Activated T-helper 1 cell treated with anti-CD3 and anti-CD28 coated beads, Interleukin-12 subunit alpha, Interleukin-12 subunit beta, Interleukin-2, Interleukin-4 antibody, amounts not matched to agents 30 ng/mL and 10 ng/mL and 1 ng/mL, durations not matched to agents 14 hours and 24 hours and 36 hours (primary cell): ENCODE results near the gene TINAGL1. TPM values are rescaled to one million over a fixed set of nuclear protein-coding genes. Genes with fewer than 3 reads are reported as not detected.

Experiments used
- DNase-seq: peaks from one replicate; pipeline ENCODE4 v3.0.0; 2021; ENCODE audit warnings: low spot score
- H3K27ac Mint-ChIP-seq: one replicate; pipeline ENCODE4 v1.8.0; 2021; ENCODE audit warnings: mild to moderate bottlenecking, mixed read lengths
- H3K27me3 Mint-ChIP-seq: one replicate; pipeline ENCODE4 v1.8.0; 2022; ENCODE audit warnings: mild to moderate bottlenecking, moderate library complexity, mixed read lengths; ENCODE audit not compliant: insufficient read depth
- H3K36me3 Mint-ChIP-seq: one replicate; pipeline ENCODE4 v1.8.0; 2021; ENCODE audit warnings: low read depth, mixed read lengths
- H3K4me1 Mint-ChIP-seq: one replicate; pipeline ENCODE4 v1.8.0; 2021; ENCODE audit warnings: low read depth, mixed read lengths
- H3K4me3 Mint-ChIP-seq: one replicate; pipeline ENCODE4 v1.8.0; 2021; ENCODE audit warnings: mild to moderate bottlenecking, moderate library complexity, mixed read lengths
- H3K9me3 Mint-ChIP-seq: one replicate; pipeline ENCODE4 v1.8.0; 2021; ENCODE audit warnings: mixed read lengths
- intact Hi-C: fragments of 100-400 bp; cut with micrococcal nuclease; formaldehyde crosslinking; loops from one replicate; pipeline ENCODE4 v1.15.1; 2024
- total RNA-seq: library from RNA; stranded (reverse); gene quantifications from 2 replicates; pipeline ENCODE4 v1.2.3, GENCODE V29; 2022

The TINAGL1 gene
- total RNA-seq, 1 donor from 2014 or later: not detected

- H3K9me3 Mint-ChIP-seq: no peaks in the 10 kb centered on the region
- H3K27ac Mint-ChIP-seq: no peak overlapping the region
- H3K4me1 Mint-ChIP-seq: peaks cover 12% of the 10 kb centered on the region
- no peak for DNase-seq
- peaks cover 19% of the 10 kb centered on the region for H3K27me3 Mint-ChIP-seq
- intact Hi-C loops: no loop called here
- H3K4me3 Mint-ChIP-seq: no peak overlapping the region
- no peaks in the 10 kb centered on the region for H3K36me3 Mint-ChIP-seq
Observed at GRCh38 chr1:31551208-31551607, 25.1 kb upstream of the TINAGL1 start.

DNA sequence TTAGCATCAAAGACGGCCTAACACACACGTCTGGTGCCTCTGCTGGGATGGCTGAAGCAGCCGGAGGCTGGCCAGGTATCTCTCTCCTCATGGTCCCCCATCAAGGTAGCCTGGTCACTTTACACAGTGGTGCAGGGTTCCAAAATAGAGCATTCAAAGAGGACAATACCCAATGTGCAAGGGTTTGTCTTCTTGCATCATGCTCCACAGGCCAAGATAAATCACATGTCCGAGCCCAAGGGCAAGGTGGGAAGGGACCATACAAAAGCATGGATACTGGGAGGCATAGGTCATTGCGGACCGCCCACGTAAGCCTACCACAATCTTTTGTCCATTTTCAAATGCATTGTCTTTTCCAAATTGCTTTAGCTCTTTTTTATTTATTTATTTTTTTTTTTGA is 23.8 kb upstream of the TINAGL1 start:
- H3K27me3 Mint-ChIP-seq: peaks cover 21% of the 10 kb centered on the region
- H3K4me1 Mint-ChIP-seq: peaks cover 12% of the 10 kb centered on the region
- intact Hi-C loops: no loop called here
- H3K27ac Mint-ChIP-seq: no peak overlapping the region
- H3K4me3 Mint-ChIP-seq: no peak overlapping the region
- DNase-seq: no peak
- no peaks in the 10 kb centered on the region for H3K36me3 Mint-ChIP-seq
- H3K9me3 Mint-ChIP-seq: no peaks in the 10 kb centered on the region

GRCh38 chr1:31556481-31557006 is 19.8 kb upstream of the TINAGL1 start:
- intact Hi-C loops: no loop called here
- no peak overlapping the region for H3K27ac Mint-ChIP-seq
- no peaks in the 10 kb centered on the region for H3K36me3 Mint-ChIP-seq
- peaks cover 23% of the 10 kb centered on the region for H3K27me3 Mint-ChIP-seq
- H3K9me3 Mint-ChIP-seq: no peaks in the 10 kb centered on the region
- no peak for DNase-seq
- no peaks in the 10 kb centered on the region for H3K4me1 Mint-ChIP-seq
- no peak overlapping the region for H3K4me3 Mint-ChIP-seq

GRCh38 chr1:31559715-31560114 is 16.6 kb upstream of the TINAGL1 start:
- no peak for DNase-seq
- Mint-ChIP-seq H3K36me3 (no peaks in the 10 kb centered on the region), H3K27me3 (peaks cover 15% of the 10 kb centered on the region), H3K9me3 (no peaks in the 10 kb centered on the region), H3K4me1 (no peaks in the 10 kb centered on the region), H3K4me3 (no peak overlapping the region), H3K27ac (no peak overlapping the region)
- intact Hi-C loops: loop anchor here (5.0 to 10.0 kb wide), 2 partner anchors 78 to 145 kb away; partner anchors contain the start of gene COL16A1

DNA sequence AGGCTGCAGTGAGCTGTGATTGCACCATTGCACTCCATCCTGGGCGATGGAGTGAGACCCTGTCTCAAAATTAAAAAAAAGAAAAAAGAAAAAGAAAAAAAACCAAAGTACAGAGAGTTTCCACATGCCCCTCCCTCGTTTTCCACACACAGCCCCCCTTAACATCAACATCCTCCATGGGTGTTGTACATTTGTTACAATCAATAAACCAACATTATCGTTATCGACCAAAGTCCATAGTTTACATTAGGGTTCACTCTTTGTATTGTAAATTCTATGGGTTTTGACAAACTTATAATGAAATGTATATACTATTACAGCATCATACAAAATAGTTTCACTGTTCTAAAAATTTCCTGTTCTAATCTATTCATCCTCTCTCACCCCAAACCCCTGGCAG is 15.9 kb upstream of the TINAGL1 start:
- Mint-ChIP-seq H3K27me3 (peaks cover 12% of the 10 kb centered on the region), H3K9me3 (no peaks in the 10 kb centered on the region), H3K4me1 (no peaks in the 10 kb centered on the region), H3K36me3 (no peaks in the 10 kb centered on the region), H3K27ac (no peak overlapping the region), H3K4me3 (no peak overlapping the region)
- no peak for DNase-seq
- intact Hi-C loops: loop anchor here (5.0 to 10.0 kb wide), 2 partner anchors 77 to 144 kb away; partner anchors contain the start of gene COL16A1

GRCh38 chr1:31562707-31563360 is 13.5 kb upstream of the TINAGL1 start:
- Mint-ChIP-seq H3K4me1 (no peaks in the 10 kb centered on the region), H3K9me3 (no peaks in the 10 kb centered on the region), H3K27me3 (peaks cover 14% of the 10 kb centered on the region), H3K4me3 (no peak overlapping the region), H3K27ac (no peak overlapping the region), H3K36me3 (no peaks in the 10 kb centered on the region)
- intact Hi-C loops: loop anchor here (5.0 to 10.0 kb wide), 2 partner anchors 74 to 142 kb away; partner anchors contain the start of gene COL16A1
- DNase-seq: no peak

GRCh38 chr1:31564606-31564989 is 11.7 kb upstream of the TINAGL1 start:
- H3K27ac Mint-ChIP-seq: no peak overlapping the region
- intact Hi-C loops: loop anchor here (1.0 to 10.0 kb wide), 5 partner anchors 30 to 225 kb away; partner anchors contain the start of gene COL16A1
- H3K27me3 Mint-ChIP-seq: peaks cover 15% of the 10 kb centered on the region
- no peak overlapping the region for H3K4me3 Mint-ChIP-seq
- H3K4me1 Mint-ChIP-seq: no peaks in the 10 kb centered on the region
- no peaks in the 10 kb centered on the region for H3K36me3 Mint-ChIP-seq
- no peaks in the 10 kb centered on the region for H3K9me3 Mint-ChIP-seq
- no peak for DNase-seq

- Mint-ChIP-seq H3K4me3 (no peak overlapping the region), H3K36me3 (no peaks in the 10 kb centered on the region), H3K27me3 (peaks cover 20% of the 10 kb centered on the region), H3K4me1 (no peaks in the 10 kb centered on the region), H3K9me3 (no peaks in the 10 kb centered on the region), H3K27ac (no peak overlapping the region)
- no peak for DNase-seq
- intact Hi-C loops: loop anchor here (10.0 kb wide), 1 partner anchor 137 kb away; the partner anchor contains the start of gene COL16A1
Observed at GRCh38 chr1:31567956-31568570, 8.3 kb upstream of the TINAGL1 start.

DNA sequence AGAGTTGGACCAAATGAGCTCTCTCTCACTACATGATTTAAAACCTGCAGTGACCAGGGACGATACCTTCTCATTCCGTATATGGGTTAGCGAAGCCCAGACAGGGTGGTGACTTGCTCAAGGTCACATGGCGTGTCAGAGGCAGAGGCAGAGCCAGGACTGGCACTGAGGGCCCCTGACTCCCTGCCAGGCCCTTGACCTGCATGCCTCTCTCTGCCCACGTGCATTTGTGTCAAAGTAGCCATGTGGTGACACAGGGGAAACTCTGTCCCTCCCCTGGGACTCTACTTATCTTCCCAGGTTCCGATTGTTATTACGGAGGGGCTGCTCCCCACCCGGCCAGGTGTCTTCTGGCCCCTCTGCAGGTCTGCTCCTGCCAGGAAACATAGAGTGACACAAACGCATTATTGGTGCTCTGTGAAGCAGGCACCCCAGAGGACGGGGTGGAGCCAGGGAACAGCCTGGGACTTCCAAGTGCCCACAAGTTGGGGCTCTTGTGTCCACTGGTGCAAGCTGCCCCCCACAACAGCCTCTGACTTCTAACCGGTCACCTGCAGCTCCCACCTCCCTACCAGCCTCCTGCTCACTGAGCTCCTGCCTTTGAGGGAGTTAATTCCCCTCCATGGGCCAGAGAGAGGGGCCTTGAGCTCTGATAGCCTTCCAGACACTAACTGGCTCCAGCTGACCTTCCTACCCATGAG is 7.3 kb upstream of the TINAGL1 start:
- Mint-ChIP-seq H3K36me3 (no peaks in the 10 kb centered on the region), H3K4me3 (no peak overlapping the region), H3K9me3 (no peaks in the 10 kb centered on the region), H3K27ac (no peak overlapping the region), H3K4me1 (no peaks in the 10 kb centered on the region), H3K27me3 (peaks cover 19% of the 10 kb centered on the region)
- intact Hi-C loops: loop anchor here (10.0 kb wide), 1 partner anchor 136 kb away; the partner anchor contains the start of gene COL16A1
- DNase-seq: no peak

DNA sequence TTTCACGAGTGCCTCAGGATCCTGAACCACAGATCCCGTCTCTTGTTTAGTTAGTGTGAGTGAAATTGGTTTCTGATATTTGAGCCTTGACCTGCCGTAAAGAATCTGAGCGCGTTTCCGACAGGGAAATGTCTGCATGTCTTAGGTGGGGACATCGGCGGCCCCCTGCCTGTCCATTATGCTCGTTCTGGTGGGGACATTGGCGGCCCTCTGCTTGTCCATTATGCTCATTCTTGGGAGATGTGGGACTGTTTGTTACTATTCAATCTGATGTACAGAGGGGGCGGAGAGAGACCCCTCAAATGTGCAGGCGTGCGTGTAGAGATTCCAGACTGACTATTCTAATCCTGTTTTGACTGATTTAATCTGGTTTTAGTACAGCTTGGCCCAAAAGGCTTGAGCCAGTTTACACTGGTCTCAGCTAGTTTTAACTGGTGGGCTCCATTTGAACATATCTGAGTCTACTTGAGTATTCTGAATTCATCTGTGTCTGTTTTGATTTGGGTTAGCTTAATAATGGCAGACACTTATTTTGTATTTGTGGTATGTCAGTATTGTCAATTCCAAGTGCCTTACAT is 6.6 kb upstream of the TINAGL1 start:
- H3K4me1 Mint-ChIP-seq: no peaks in the 10 kb centered on the region
- H3K36me3 Mint-ChIP-seq: no peaks in the 10 kb centered on the region
- H3K27me3 Mint-ChIP-seq: peaks cover 21% of the 10 kb centered on the region
- intact Hi-C loops: loop anchor here (10.0 kb wide), 1 partner anchor 135 kb away; the partner anchor contains the start of gene COL16A1
- H3K27ac Mint-ChIP-seq: no peak overlapping the region
- H3K9me3 Mint-ChIP-seq: no peaks in the 10 kb centered on the region
- H3K4me3 Mint-ChIP-seq: no peak overlapping the region
- DNase-seq: no peak

DNA sequence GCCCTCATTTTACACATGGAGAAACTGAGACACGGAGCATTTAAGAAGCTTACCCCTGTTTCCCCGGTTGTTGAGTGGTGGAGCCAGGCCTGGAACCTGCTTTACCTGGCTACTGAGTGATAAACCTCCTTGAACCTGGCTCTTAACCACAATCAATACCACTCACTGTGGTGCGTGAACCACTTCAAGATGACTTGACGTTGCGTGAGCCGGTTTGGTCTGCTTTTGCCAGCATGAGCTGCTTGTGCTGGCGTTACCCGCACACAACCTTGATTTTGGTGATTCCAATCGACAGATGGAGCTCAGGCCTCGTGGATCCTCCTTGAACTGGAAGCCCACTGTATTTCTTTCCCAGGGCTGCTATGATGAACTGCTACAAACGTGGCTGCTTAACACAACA is 6.1 kb upstream of the TINAGL1 start:
- no peak for DNase-seq
- Mint-ChIP-seq H3K27ac (no peak overlapping the region), H3K4me1 (no peaks in the 10 kb centered on the region), H3K27me3 (peaks cover 20% of the 10 kb centered on the region), H3K9me3 (no peaks in the 10 kb centered on the region), H3K4me3 (no peak overlapping the region), H3K36me3 (no peaks in the 10 kb centered on the region)
- intact Hi-C loops: no loop called here

- no peak overlapping the region for H3K4me3 Mint-ChIP-seq
- DNase-seq: no peak
- no peaks in the 10 kb centered on the region for H3K4me1 Mint-ChIP-seq
- peaks cover 16% of the 10 kb centered on the region for H3K27me3 Mint-ChIP-seq
- intact Hi-C loops: no loop called here
- H3K9me3 Mint-ChIP-seq: no peaks in the 10 kb centered on the region
- no peaks in the 10 kb centered on the region for H3K36me3 Mint-ChIP-seq
- H3K27ac Mint-ChIP-seq: no peak overlapping the region
Observed at GRCh38 chr1:31570906-31571305, 5.4 kb upstream of the TINAGL1 start.
